SK-N-SH treated with all-trans-retinoic acid at 6 μM for 48 hours (cell line): ENCODE measurements around the gene HS6ST3.

Experiments used
- PATZ1 ChIP-seq: fragments of 250-450 bp; sonication (Bioruptor Pico); IDR thresholded peaks from 2 replicates; pipeline ENCODE4 v1.8.0; 2020; ENCODE audit warnings: mild to moderate bottlenecking, moderate library complexity, borderline replicate concordance
- RARB ChIP-seq: fragments of 250-450 bp; sonication (Bioruptor Pico); IDR thresholded peaks from 2 replicates; pipeline ENCODE4 v1.8.0; 2021; ENCODE audit warnings: mild to moderate bottlenecking, moderate library complexity
- SNAI2 ChIP-seq: fragments of 250-450 bp; sonication (Bioruptor Pico); IDR thresholded peaks from 2 replicates; pipeline ENCODE4 v1.5.0; 2020; ENCODE audit warnings: mild to moderate bottlenecking, moderate library complexity
- TOX ChIP-seq: fragments of 250-450 bp; sonication (Bioruptor Pico); IDR thresholded peaks from 2 replicates; pipeline ENCODE4 v1.8.0; 2021; ENCODE audit warnings: mild to moderate bottlenecking, moderate library complexity, borderline replicate concordance
- ZNF70 ChIP-seq: fragments of 450-650 bp; formaldehyde crosslinking; IDR thresholded peaks from 2 replicates; pipeline ENCODE4 v1.5.0; 2020; ENCODE audit warnings: mild to moderate bottlenecking, moderate library complexity
- ZNF8 ChIP-seq: fragments of 450-650 bp; formaldehyde crosslinking; IDR thresholded peaks from 2 replicates; pipeline ENCODE4 v1.5.0; 2020; ENCODE audit warnings: mild to moderate bottlenecking, moderate library complexity

- no peak for TF ChIP-seq SNAI2
- no peak for TF ChIP-seq ZNF8
- no peak for TF ChIP-seq ZNF70 (CRISPR knock-in tag)
- no peak for TF ChIP-seq TOX
- TF ChIP-seq PATZ1 (CRISPR knock-in tag): no peak
- no peak for TF ChIP-seq RARB
These were observed 108.1 kb downstream of the HS6ST3 start for GRCh38 chr13:96198038-96198437.
